GM23338 (cell line): ENCODE measurements around the gene CERS3. TPM values are rescaled to one million over a fixed set of nuclear protein-coding genes. Genes with fewer than 3 reads are reported as not detected.

Experiments used
- ATAC-seq: fragments of 200-7000 bp; cut with Tn5 transposase; 3 replicates; pipeline ENCODE4 v1.9.1; 2020
- DNase-seq: peaks from one replicate; pipeline ENCODE4 v3.0.0-alpha.2; 2015; ENCODE audit warnings: low spot score
- H2AFZ ChIP-seq: fragments of 200-600 bp; sonication (generic); 2 replicates; pipeline ENCODE4 v1.8.0; 2016; ENCODE audit warnings: antibody characterized with exemption, mild to moderate bottlenecking, moderate library complexity
- H3F3A ChIP-seq: fragments of 200-600 bp; sonication (generic); replicated peaks from 2 replicates; pipeline ENCODE4 v1.8.0; 2017; ENCODE audit warnings: antibody characterized with exemption, mixed run types, low read depth
- H3K27ac ChIP-seq: fragments of 200-600 bp; sonication (generic); 2 replicates; pipeline ENCODE4 v1.6.1; 2016; ENCODE audit warnings: low read depth
- H3K27me3 ChIP-seq: fragments of 200-600 bp; sonication (generic); 2 replicates; pipeline ENCODE4 v1.8.0; 2016; ENCODE audit warnings: mild to moderate bottlenecking, mixed run types, moderate library complexity; ENCODE audit not compliant: insufficient read depth
- H3K36me3 ChIP-seq: fragments of 200-600 bp; sonication (generic); 2 replicates; pipeline ENCODE4 v1.8.0; 2016; ENCODE audit warnings: mild to moderate bottlenecking; ENCODE audit not compliant: insufficient read depth
- H3K4me1 ChIP-seq: fragments of 200-600 bp; sonication (generic); 2 replicates; pipeline ENCODE4 v1.8.0; 2016; ENCODE audit warnings: mild to moderate bottlenecking, moderate library complexity; ENCODE audit not compliant: insufficient read depth
- H3K4me2 ChIP-seq: fragments of 200-600 bp; sonication (generic); 2 replicates; pipeline ENCODE4 v1.7.1; 2017; ENCODE audit warnings: mixed run types
- H3K4me3 ChIP-seq: fragments of 200-600 bp; sonication (generic); 2 replicates; pipeline ENCODE4 v1.6.1; 2016; ENCODE audit warnings: mixed run types
- H3K79me2 ChIP-seq: fragments of 200-600 bp; sonication (generic); replicated peaks from 2 replicates; pipeline ENCODE4 v1.8.0; 2017; ENCODE audit warnings: mild to moderate bottlenecking; ENCODE audit not compliant: insufficient read depth
- H3K9me2 ChIP-seq: fragments of 200-600 bp; sonication (generic); 2 replicates; pipeline ENCODE4 v1.8.0; 2017; ENCODE audit not compliant: insufficient read depth
- H4K20me1 ChIP-seq: fragments of 200-600 bp; sonication (generic); replicated peaks from 2 replicates; pipeline ENCODE4 v1.8.0; 2017; ENCODE audit warnings: mild to moderate bottlenecking; ENCODE audit not compliant: insufficient read depth
- H3K27ac Mint-ChIP-seq: 2 replicates; pipeline ENCODE4 v1.8.0; 2020; ENCODE audit warnings: inconsistent platforms, mild to moderate bottlenecking, moderate library complexity, mixed read lengths
- H3K27me3 Mint-ChIP-seq: 3 replicates; pipeline ENCODE4 v1.8.0; 2022; ENCODE audit warnings: low read depth, mild to moderate bottlenecking, moderate library complexity, mixed read lengths, inconsistent platforms; ENCODE audit not compliant: insufficient read depth, poor library complexity
- H3K36me3 Mint-ChIP-seq: 3 replicates; pipeline ENCODE4 v1.8.0; 2021; ENCODE audit warnings: low read depth, mild to moderate bottlenecking, inconsistent platforms, moderate library complexity, mixed read lengths
- H3K4me1 Mint-ChIP-seq: 3 replicates; pipeline ENCODE4 v1.8.0; 2020; ENCODE audit warnings: mild to moderate bottlenecking, inconsistent platforms, mixed read lengths
- H3K4me3 Mint-ChIP-seq: 3 replicates; pipeline ENCODE4 v1.8.0; 2021; ENCODE audit warnings: moderate library complexity, mild to moderate bottlenecking, inconsistent platforms, mixed read lengths
- H3K9me3 Mint-ChIP-seq: 3 replicates; pipeline ENCODE4 v1.8.0; 2020; ENCODE audit warnings: moderate library complexity, mild to moderate bottlenecking, inconsistent platforms, mixed read lengths
- CREB1 ChIP-seq: fragments of 250-450 bp; sonication (Bioruptor Pico); IDR thresholded peaks from 2 replicates; pipeline ENCODE4 v1.5.0; 2020; ENCODE audit warnings: low read depth, mild to moderate bottlenecking, moderate library complexity
- EZH2 ChIP-seq: fragments of 200-600 bp; sonication (generic); IDR thresholded peaks from one replicate; pipeline ENCODE4 v1.8.0; 2017; ENCODE audit warnings: antibody characterized with exemption, mild to moderate bottlenecking, low read depth; ENCODE audit not compliant: unreplicated experiment
- EZH2phosphoT487 ChIP-seq: fragments of 200-600 bp; sonication (generic); IDR thresholded peaks from one replicate; pipeline ENCODE4 v1.8.1; 2018; ENCODE audit warnings: antibody characterized with exemption; ENCODE audit not compliant: unreplicated experiment
- JUNB ChIP-seq: IDR thresholded peaks from one replicate; pipeline ENCODE4 v1.6.1; 2016; ENCODE audit warnings: antibody characterized with exemption; ENCODE audit not compliant: unreplicated experiment
- NANOG ChIP-seq: IDR thresholded peaks from 2 replicates; pipeline ENCODE4 v1.6.1; 2016; ENCODE audit warnings: antibody characterized with exemption, borderline replicate concordance
- STAT1 ChIP-seq: IDR thresholded peaks from one replicate; pipeline ENCODE4 v1.6.1; 2016; ENCODE audit warnings: antibody characterized with exemption; ENCODE audit not compliant: unreplicated experiment
- ZNF331 ChIP-seq: fragments of 250-450 bp; sonication (Bioruptor Pico); IDR thresholded peaks from 2 replicates; pipeline ENCODE4 v1.5.0; 2020; ENCODE audit warnings: low read depth, mild to moderate bottlenecking, moderate library complexity
- polyA plus RNA-seq: library from polyadenylated mRNA; unstranded; fragments of >200 nt; fragmentation: Nextera tagmentation; extraction: Ambion mirVana; gene quantifications from 2 replicates; pipeline ENCODE4 v1.2.1, GENCODE V29; 2016
- total RNA-seq: library from RNA; depleted of rRNA; stranded (reverse); fragments of >200 nt; shearing (Covaris generic); gene quantifications from 2 replicates; pipeline ENCODE4 v1.2.3, GENCODE V29; 2014
- TF ChIP-seq, protein P1 (sequence below): IDR thresholded peaks from 2 replicates; pipeline ENCODE4 v1.6.1; 2016; ENCODE audit warnings: antibody characterized with exemption
- TF ChIP-seq, protein P2 (sequence below), 2 experiments: fragments of 200-600 bp in 1 of 2; sonication (generic) in 1 of 2; conservative IDR thresholded peaks; 2 replicates each; pipeline versions ENCODE4 v1.5.1 to v1.6.1; 2016 to 2017; ENCODE audit warnings: antibody characterized with exemption in 2 of 2, low read depth in 2 of 2, mild to moderate bottlenecking in 2 of 2, moderate library complexity in 1 of 2
- TF ChIP-seq, protein P3 (sequence below): fragments of 250-450 bp; sonication (Bioruptor Pico); IDR thresholded peaks from 2 replicates; pipeline ENCODE4 v1.5.0; 2020; ENCODE audit warnings: mild to moderate bottlenecking, moderate library complexity

The CERS3 gene
- total and polyA plus RNA-seq, 2 experiments from 2014 or later, result 1.8 to 2.2 TPM

DNA sequence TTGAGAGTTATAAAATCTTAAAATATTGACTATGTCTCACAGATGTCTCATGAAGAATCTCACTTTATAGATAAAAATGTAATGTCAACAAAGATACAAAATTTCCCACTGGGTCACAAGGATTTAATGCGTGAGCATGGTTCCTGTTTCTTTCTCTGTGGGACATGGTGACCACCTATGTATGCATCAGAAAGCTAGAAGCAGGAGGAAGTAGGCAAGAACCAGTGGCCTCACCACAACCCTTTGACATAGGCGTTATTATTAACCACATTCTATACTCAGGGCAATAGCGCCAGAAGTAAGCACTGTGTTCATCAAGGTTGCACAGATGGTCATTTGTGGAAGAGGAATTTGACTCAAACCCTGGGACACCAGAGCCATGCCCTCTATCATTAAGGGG lies 175.3 kb downstream of the CERS3 start:
- no peak overlapping the region for H3K4me3 ChIP-seq
- ATAC-seq, result no peak
- Mint-ChIP-seq H3K27ac (no peak overlapping the region), H3K4me1 (peaks cover 10% of the 10 kb centered on the region), H3K9me3 (peaks cover 5% of the 10 kb centered on the region), H3K36me3 (peaks cover 2% of the 10 kb centered on the region; the same call in 1 of the 3 replicates), H3K27me3 (peaks cover 7% of the 10 kb centered on the region), H3K4me3 (no peak overlapping the region)
- peaks cover 11% of the 10 kb centered on the region; the same call in 1 of the 2 replicates for H3K27me3 ChIP-seq
- H4K20me1 ChIP-seq, result no peaks in the 10 kb centered on the region
- no peaks in the 10 kb centered on the region for H3K4me1 ChIP-seq
- H3K9me2 ChIP-seq, result no peaks in the 10 kb centered on the region
- no peak for TF ChIP-seq ZNF331
- no peaks in the 10 kb centered on the region for H3K36me3 ChIP-seq
- no peaks in the 10 kb centered on the region for H3K79me2 ChIP-seq
- DNase-seq, result no peak
- no peaks in the 10 kb centered on the region for H3F3A ChIP-seq
- H3K4me2 ChIP-seq, result no peak overlapping the region
- H3K27ac ChIP-seq, result no peak overlapping the region
- no peak overlapping the region for H2AFZ ChIP-seq

DNA sequence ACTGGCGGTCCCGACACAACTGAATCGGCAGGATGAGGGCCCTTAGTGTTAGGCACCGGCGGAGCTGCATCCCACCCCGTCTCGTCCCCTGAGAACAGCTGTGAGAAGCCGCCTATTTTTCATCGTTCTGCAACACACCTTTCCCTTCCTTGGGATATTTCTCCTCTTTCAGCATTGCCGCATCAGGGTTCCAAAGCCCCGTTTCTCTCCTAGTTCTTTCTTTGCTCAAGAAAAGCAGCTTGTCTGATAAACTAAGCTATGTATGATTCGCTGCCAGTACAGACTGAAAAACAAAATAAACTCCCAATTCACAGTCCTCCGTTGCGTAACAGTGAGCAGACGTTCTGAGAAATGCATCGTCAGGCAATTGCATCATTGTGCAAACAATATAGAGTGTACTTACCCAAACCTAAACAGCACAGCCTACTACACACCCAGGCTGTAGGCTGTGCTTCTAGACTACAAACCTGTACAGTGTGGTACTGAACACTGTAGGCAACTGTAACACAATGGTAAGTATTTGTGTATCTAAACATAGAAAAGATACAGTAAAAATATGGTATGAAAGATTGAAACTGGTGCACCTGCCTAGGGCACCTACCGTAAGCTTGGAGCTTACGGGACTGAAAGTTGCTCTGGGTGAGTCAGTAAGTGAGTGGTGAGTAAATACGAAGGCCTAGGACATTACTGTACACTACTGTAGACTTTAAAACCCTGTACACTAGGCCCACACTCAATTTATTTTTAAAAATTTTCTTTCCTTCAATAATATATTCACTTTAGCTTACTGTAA lies 178.1 kb downstream of the CERS3 start:
- no peak overlapping the region; the same call in 1 of the 2 replicates for H3K27ac Mint-ChIP-seq
- H4K20me1 ChIP-seq, result no peaks in the 10 kb centered on the region
- H3K27me3 Mint-ChIP-seq, result peaks cover 3% of the 10 kb centered on the region
- no peaks in the 10 kb centered on the region for H3K4me1 ChIP-seq
- no peaks in the 10 kb centered on the region; the same call in 1 of the 3 replicates for H3K9me3 Mint-ChIP-seq
- H3F3A ChIP-seq, result no peaks in the 10 kb centered on the region
- H3K4me3 Mint-ChIP-seq, result peak overlapping the region; percentile 91
- peak overlapping the region; percentile 99 for H3K4me2 ChIP-seq
- H3K36me3 Mint-ChIP-seq, result no peaks in the 10 kb centered on the region; the same call in 2 of the 3 replicates
- H3K79me2 ChIP-seq, result no peaks in the 10 kb centered on the region
- ATAC-seq (no peak), DNase-seq (no peak)
- no peak for TF ChIP-seq CREB1 (CRISPR knock-in tag)
- no peak for TF ChIP-seq STAT1
- no peak for TF ChIP-seq NANOG
- TF ChIP-seq, protein P1, sequence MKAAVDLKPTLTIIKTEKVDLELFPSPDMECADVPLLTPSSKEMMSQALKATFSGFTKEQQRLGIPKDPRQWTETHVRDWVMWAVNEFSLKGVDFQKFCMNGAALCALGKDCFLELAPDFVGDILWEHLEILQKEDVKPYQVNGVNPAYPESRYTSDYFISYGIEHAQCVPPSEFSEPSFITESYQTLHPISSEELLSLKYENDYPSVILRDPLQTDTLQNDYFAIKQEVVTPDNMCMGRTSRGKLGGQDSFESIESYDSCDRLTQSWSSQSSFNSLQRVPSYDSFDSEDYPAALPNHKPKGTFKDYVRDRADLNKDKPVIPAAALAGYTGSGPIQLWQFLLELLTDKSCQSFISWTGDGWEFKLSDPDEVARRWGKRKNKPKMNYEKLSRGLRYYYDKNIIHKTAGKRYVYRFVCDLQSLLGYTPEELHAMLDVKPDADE, result no peak
- TF ChIP-seq, protein P2, sequence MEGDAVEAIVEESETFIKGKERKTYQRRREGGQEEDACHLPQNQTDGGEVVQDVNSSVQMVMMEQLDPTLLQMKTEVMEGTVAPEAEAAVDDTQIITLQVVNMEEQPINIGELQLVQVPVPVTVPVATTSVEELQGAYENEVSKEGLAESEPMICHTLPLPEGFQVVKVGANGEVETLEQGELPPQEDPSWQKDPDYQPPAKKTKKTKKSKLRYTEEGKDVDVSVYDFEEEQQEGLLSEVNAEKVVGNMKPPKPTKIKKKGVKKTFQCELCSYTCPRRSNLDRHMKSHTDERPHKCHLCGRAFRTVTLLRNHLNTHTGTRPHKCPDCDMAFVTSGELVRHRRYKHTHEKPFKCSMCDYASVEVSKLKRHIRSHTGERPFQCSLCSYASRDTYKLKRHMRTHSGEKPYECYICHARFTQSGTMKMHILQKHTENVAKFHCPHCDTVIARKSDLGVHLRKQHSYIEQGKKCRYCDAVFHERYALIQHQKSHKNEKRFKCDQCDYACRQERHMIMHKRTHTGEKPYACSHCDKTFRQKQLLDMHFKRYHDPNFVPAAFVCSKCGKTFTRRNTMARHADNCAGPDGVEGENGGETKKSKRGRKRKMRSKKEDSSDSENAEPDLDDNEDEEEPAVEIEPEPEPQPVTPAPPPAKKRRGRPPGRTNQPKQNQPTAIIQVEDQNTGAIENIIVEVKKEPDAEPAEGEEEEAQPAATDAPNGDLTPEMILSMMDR (conservative IDR thresholded peaks at IDR 0.05; ENCODE audit: low read depth in 2 of 2), result no peak
- TF ChIP-seq ZNF331, result no peak
- no peak for TF ChIP-seq EZH2
- no peak for TF ChIP-seq JUNB
- no peak for TF ChIP-seq EZH2phosphoT487
- TF ChIP-seq, protein P3, sequence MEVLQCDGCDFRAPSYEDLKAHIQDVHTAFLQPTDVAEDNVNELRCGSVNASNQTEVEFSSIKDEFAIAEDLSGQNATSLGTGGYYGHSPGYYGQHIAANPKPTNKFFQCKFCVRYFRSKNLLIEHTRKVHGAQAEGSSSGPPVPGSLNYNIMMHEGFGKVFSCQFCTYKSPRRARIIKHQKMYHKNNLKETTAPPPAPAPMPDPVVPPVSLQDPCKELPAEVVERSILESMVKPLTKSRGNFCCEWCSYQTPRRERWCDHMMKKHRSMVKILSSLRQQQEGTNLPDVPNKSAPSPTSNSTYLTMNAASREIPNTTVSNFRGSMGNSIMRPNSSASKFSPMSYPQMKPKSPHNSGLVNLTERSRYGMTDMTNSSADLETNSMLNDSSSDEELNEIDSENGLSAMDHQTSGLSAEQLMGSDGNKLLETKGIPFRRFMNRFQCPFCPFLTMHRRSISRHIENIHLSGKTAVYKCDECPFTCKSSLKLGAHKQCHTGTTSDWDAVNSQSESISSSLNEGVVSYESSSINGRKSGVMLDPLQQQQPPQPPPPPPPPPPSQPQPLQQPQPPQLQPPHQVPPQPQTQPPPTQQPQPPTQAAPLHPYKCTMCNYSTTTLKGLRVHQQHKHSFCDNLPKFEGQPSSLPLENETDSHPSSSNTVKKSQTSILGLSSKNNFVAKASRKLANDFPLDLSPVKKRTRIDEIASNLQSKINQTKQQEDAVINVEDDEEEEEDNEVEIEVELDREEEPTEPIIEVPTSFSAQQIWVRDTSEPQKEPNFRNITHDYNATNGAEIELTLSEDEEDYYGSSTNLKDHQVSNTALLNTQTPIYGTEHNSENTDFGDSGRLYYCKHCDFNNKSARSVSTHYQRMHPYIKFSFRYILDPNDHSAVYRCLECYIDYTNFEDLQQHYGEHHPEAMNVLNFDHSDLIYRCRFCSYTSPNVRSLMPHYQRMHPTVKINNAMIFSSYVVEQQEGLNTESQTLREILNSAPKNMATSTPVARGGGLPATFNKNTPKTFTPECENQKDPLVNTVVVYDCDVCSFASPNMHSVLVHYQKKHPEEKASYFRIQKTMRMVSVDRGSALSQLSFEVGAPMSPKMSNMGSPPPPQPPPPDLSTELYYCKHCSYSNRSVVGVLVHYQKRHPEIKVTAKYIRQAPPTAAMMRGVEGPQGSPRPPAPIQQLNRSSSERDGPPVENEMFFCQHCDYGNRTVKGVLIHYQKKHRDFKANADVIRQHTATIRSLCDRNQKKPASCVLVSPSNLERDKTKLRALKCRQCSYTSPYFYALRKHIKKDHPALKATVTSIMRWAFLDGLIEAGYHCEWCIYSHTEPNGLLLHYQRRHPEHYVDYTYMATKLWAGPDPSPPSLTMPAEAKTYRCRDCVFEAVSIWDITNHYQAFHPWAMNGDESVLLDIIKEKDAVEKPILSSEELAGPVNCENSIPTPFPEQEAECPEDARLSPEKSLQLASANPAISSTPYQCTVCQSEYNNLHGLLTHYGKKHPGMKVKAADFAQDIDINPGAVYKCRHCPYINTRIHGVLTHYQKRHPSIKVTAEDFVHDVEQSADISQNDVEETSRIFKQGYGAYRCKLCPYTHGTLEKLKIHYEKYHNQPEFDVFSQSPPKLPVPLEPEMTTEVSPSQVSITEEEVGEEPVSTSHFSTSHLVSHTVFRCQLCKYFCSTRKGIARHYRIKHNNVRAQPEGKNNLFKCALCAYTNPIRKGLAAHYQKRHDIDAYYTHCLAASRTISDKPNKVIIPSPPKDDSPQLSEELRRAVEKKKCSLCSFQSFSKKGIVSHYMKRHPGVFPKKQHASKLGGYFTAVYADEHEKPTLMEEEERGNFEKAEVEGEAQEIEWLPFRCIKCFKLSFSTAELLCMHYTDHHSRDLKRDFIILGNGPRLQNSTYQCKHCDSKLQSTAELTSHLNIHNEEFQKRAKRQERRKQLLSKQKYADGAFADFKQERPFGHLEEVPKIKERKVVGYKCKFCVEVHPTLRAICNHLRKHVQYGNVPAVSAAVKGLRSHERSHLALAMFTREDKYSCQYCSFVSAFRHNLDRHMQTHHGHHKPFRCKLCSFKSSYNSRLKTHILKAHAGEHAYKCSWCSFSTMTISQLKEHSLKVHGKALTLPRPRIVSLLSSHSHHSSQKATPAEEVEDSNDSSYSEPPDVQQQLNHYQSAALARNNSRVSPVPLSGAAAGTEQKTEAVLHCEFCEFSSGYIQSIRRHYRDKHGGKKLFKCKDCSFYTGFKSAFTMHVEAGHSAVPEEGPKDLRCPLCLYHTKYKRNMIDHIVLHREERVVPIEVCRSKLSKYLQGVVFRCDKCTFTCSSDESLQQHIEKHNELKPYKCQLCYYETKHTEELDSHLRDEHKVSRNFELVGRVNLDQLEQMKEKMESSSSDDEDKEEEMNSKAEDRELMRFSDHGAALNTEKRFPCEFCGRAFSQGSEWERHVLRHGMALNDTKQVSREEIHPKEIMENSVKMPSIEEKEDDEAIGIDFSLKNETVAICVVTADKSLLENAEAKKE (CRISPR knock-in tag), result no peak
- H3K36me3 ChIP-seq, result no peaks in the 10 kb centered on the region
- H3K4me1 Mint-ChIP-seq, result peaks cover 14% of the 10 kb centered on the region
- H3K27ac ChIP-seq, result no peak overlapping the region
- peak overlapping the region; percentile 100 for H2AFZ ChIP-seq
- peak overlapping the region; percentile 100 for H3K4me3 ChIP-seq
- H3K9me2 ChIP-seq, result peaks cover 4% of the 10 kb centered on the region; the same call in 1 of the 2 replicates
- peaks cover 18% of the 10 kb centered on the region for H3K27me3 ChIP-seq
